GM12801 (cell line): ENCODE measurements around the gene ADAT1.

Experiments
- CTCF ChIP-seq: IDR thresholded peaks from one replicate; pipeline ENCODE4 v1.5.1; 2011; ENCODE audit warnings: control low read depth; ENCODE audit not compliant: insufficient read length; ENCODE audit errors: extremely low read depth

The ADAT1 gene

DNA sequence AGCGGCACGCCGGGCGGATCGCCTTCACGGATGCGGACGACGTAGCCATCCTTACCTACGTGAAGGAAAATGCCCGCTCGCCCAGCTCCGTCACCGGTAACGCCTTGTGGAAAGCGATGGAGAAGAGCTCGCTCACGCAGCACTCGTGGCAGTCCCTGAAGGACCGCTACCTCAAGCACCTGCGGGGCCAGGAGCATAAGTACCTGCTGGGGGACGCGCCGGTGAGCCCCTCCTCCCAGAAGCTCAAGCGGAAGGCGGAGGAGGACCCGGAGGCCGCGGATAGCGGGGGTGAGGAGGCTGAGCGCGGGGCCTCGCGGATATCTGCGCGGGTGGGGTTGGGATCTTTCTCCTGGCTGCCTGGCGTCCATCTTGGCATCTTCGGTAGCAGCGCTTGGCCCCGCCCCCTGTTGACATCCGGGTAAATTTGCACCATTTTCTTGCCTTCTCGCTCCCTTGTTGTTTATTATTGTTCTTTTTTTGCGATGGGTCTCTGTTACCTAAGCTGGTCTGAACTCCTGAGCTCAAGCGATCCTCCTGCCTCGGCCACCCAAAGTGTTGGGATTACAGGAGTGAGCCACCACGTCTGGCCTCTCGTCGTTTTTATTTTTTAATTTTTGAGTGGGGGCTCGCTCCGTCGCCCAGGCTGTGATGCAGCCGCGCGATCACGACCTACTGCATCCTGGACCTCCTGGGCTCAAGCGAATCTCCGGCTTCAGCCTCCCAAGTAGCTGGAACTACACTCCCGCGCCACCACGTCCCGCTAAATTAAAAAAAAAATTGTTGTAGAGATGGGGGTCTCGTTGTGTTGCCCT, 25.4 kb upstream of the ADAT1 start:
- TF ChIP-seq CTCF, result no peak

- TF ChIP-seq CTCF, result no peak
Measured at GRCh38 chr16:75647492-75648264, 24.6 kb upstream of the ADAT1 start, which contains the start of the genes KARS1 and TERF2IP. Gene KARS1 (minus strand): TSS chr16:75647665. CDS start chr16:75647639, 26 bp downstream. Gene TERF2IP (plus strand): TSS chr16:75647773. CDS start chr16:75647883, 110 bp downstream.

DNA sequence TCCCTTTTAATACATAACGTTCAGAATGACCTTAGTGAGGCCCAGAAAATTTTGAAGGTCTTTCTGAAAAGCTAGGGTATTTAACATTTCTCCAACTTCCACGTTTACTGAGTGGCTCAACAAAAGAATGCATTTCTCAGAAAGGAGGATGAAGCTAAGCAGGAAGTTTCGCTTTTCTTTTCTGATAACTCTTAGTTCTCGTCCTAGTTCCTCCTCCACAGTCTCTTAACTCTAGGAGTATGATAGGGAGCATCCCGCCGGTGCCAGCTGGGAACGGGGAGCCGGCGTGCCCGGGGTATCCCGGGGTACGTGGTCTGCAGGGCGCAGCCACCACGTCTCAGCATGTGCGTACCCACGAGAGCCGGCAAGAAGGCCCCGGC, 24.0 kb upstream of the ADAT1 start:
- no peak for TF ChIP-seq CTCF

DNA sequence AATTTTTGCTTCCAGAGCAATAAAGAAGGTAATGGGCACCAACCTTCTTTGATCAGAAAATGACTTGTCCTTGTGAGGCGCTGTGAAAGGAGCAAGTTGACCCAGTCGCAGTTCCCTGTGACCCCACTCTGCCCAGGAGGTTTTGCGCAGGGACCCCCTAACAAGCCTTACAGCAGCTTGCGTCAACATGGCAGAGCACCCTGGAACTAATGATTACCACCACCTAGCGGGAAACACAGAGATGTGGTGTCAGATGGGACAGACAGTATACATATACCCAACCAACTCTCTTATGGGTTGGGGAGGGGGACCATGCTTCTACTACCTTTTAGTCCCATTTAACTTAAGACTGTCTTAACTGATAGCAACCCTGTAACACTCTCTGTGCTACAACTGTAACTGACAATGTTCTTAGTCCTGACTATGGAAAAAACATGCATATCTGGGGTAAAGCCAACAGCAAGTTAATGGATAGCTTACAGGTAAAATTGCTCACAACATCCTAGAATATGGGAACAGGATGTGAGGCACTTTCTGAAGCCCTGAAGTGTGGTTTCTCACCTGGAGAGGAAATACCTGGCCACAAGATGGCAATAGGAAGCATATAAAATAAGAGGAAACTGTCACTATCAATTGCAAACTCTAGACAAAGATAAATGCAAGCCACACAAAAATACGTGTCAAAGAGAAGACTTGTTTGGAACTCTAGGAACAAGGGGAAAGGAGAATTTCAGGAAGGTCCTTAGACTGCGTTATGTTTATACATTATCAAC, 21.3 kb upstream of the ADAT1 start:
- no peak for TF ChIP-seq CTCF

DNA sequence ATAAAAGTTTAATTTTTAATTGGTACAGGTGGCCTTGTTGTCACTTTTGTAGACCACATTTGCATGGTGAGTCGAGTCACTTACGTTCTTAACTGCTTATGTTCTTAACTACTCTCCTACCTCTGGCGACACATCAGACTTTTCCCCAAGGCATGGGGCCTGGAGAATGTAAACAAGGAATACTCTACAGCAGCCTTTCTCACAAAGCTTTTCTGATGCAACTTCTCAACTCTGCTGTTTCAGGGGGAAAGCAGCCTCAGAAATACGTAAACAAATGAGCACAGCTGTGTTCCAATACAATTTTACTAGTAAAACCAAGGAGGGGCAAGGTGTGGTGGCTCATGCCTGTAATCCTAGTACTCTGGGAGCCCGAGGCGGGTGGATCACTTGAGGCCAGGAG, 17.5 kb upstream of the ADAT1 start:
- no peak for TF ChIP-seq CTCF

GRCh38 chr16:75635036-75635435, 12.0 kb upstream of the ADAT1 start:
- TF ChIP-seq CTCF, result no peak

DNA sequence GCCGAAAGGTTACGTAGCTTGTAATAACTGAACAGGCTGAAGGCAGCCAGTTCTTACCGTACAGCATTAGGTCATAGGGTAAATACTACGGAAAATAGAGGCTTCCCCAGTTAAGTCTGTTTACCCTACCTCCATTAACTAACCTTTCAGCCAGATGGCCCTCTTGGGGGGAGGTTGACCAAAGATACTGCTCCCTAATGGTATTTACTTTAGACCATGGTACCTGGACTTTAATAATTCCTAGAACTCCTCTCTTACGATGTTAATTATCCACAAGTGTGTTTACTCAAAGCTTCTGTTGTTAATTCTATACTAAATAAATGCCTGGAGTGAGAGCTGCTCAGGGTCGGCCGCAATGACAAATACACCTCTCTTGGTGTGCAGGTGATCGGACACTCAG, 9.8 kb upstream of the ADAT1 start:
- no peak for TF ChIP-seq CTCF
